ENCODE results near the gene RRP36.
A peak's percentile ranks its signal among the peaks of the same experiment; 100 is the strongest.

RRP36 gene

DNA sequence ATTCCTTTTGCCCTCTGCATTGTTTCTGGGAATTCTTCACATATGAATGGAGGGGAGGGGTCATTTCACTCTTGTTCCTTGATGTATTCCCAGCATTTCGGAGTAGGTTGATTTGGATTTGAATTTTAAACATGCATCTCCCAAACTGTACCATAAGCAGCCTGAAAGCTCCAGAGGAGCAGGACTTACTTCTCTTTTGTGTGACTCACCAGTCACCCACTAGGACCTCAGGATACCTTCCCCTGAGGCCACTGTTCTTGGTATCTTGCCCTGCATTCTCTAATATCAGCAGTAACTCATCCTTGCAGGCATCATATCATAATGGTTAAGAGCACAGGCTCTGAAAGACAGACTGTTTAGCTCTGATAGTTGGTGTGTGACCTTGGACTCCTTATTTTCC lies 37.1 kb downstream of the RRP36 start:
- Histone ChIP-seq H3K36me3 (ENCODE audit: insufficient read depth, low read length) (peaks cover 19% of the 10 kb centered on the region; the same call in 1 of the 2 replicates), H3K9me3 (ENCODE audit: low read depth, low read length) (no peaks in the 10 kb centered on the region), H3K9ac (ENCODE audit: insufficient read length) (peak overlapping the region; percentile 98), H3K27ac (no peak overlapping the region), H3K4me3 (peak overlapping the region; percentile 100)
- no peak for DNase-seq (ENCODE audit: low read depth, low spot score)
- no peak for TF ChIP-seq FOXP2 (optimal IDR thresholded peaks at IDR 0.05; ENCODE audit: control extremely low read depth, extremely low read length, insufficient read depth)
- TF ChIP-seq EZH2 (IDR thresholded peaks at IDR 0.05) = no peak
- TF ChIP-seq POLR2AphosphoS5 (IDR thresholded peaks at IDR 0.05; ENCODE audit: borderline replicate concordance, low read depth, low read length) = no peak

- Histone ChIP-seq H3K9me3 (ENCODE audit: low read depth, low read length) (no peaks in the 10 kb centered on the region), H3K27ac (peak within 1 kb of the TSS; percentile 90), H3K9ac (ENCODE audit: insufficient read length) (peak within 1 kb of the TSS; percentile 98), H3K4me3 (peak within 1 kb of the TSS; percentile 100), H3K36me3 (ENCODE audit: insufficient read depth, low read length) (peaks cover 19% of the 10 kb centered on the region; the same call in 1 of the 2 replicates)
- DNase-seq (ENCODE audit: low read depth, low spot score) = peak; percentile 96
- TF ChIP-seq POLR2AphosphoS5 (IDR thresholded peaks at IDR 0.05; ENCODE audit: borderline replicate concordance, low read depth, low read length) (peak; percentile 95), EZH2 (IDR thresholded peaks at IDR 0.05) (no peak), FOXP2 (optimal IDR thresholded peaks at IDR 0.05; ENCODE audit: control extremely low read depth, extremely low read length, insufficient read depth) (peak; percentile 95)
Observed at GRCh38 chr6:43059168-43060033, 38.0 kb downstream of the RRP36 start, which contains the start of the genes KLC4 and MRPL2. KLC4 (plus strand) TSS chr6:43059631; CDS start chr6:43061336, 1,705 bp downstream. MRPL2 (minus strand) TSS chr6:43059434; CDS start chr6:43059381, 53 bp downstream.

DNA sequence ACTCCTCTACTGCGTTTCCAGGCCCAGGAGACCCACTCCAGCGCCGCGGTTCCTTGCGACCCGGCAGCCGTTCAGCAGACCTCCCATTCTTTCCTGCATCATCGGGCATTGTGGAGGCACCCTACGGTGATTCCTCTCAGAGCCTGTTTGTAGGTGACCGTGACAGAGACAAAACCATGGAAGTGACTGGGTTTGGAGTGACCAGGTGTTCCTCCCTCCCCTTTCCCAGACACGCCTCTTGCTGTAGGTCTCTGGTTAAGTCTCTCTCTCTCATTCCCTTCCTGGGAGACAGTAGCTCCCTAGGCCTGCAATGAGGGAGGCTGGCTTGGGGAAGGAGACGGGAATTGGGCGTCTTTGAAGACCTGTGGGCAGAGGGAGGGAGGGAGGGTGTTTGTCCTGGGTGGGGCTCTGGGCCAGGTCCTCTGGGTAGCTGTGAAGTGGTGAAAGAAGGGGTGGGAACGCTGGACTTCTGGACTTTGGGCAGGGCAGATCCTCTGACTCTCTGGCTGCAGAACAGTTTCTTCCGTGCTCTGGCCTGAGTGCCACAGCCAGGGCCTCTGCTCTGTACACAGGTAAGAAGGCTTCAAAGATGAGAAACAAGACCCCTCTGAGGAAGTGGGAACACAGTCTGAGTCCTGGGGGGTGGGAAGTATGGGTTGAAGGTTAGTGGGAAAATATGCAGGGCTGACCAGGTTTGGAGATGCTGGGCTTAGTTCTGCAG lies 38.8 kb downstream of the RRP36 start:
- H3K27ac ChIP-seq = no peak overlapping the region; the same call in 1 of the 2 replicates

GRCh38 chr6:43060755-43061633 lies 39.6 kb downstream of the RRP36 start:
- Histone ChIP-seq H3K27ac (no peak overlapping the region), H3K4me3 (no peak overlapping the region; the same call in 1 of the 2 replicates), H3K36me3 (ENCODE audit: insufficient read depth, low read length) (peaks cover 11% of the 10 kb centered on the region; the same call in 1 of the 2 replicates), H3K9ac (ENCODE audit: insufficient read length) (no peak overlapping the region), H3K9me3 (ENCODE audit: low read depth, low read length) (no peaks in the 10 kb centered on the region)
- TF ChIP-seq FOXP2 (optimal IDR thresholded peaks at IDR 0.05; ENCODE audit: control extremely low read depth, extremely low read length, insufficient read depth) = no peak
- no peak for TF ChIP-seq EZH2 (IDR thresholded peaks at IDR 0.05)
- TF ChIP-seq POLR2AphosphoS5 (IDR thresholded peaks at IDR 0.05; ENCODE audit: borderline replicate concordance, low read depth, low read length) = no peak
- no peak for DNase-seq (ENCODE audit: low read depth, low spot score)

More for the DNA sequence above, 38.8 kb downstream of the RRP36 start:
- H3K36me3 ChIP-seq (ENCODE audit: insufficient read depth, low read length) = peaks cover 19% of the 10 kb centered on the region; the same call in 1 of the 2 replicates
- TF ChIP-seq FOXP2 (optimal IDR thresholded peaks at IDR 0.05; ENCODE audit: control extremely low read depth, extremely low read length, insufficient read depth) (no peak), EZH2 (IDR thresholded peaks at IDR 0.05) (no peak)
- peak overlapping the region; percentile 91 for H3K9ac ChIP-seq (ENCODE audit: insufficient read length)
- H3K9me3 ChIP-seq (ENCODE audit: low read depth, low read length) = no peaks in the 10 kb centered on the region
- peak overlapping the region; percentile 100 for H3K4me3 ChIP-seq
- no peak for DNase-seq (ENCODE audit: low read depth, low spot score)

GRCh38 chr6:43061861-43062260 lies 40.4 kb downstream of the RRP36 start:
- H3K9me3 ChIP-seq (ENCODE audit: low read depth, low read length) = no peaks in the 10 kb centered on the region
- H3K4me3 ChIP-seq = no peak overlapping the region
- DNase-seq (ENCODE audit: low read depth, low spot score) = no peak
- peaks cover 8% of the 10 kb centered on the region; the same call in 1 of the 2 replicates for H3K36me3 ChIP-seq (ENCODE audit: insufficient read depth, low read length)
- no peak overlapping the region for H3K27ac ChIP-seq
- no peak for TF ChIP-seq FOXP2 (optimal IDR thresholded peaks at IDR 0.05; ENCODE audit: control extremely low read depth, extremely low read length, insufficient read depth)
- TF ChIP-seq POLR2AphosphoS5 (IDR thresholded peaks at IDR 0.05; ENCODE audit: borderline replicate concordance, low read depth, low read length) = no peak
- no peak for TF ChIP-seq EZH2 (IDR thresholded peaks at IDR 0.05)
- H3K9ac ChIP-seq (ENCODE audit: insufficient read length) = no peak overlapping the region

GRCh38 chr6:43062818-43063217 lies 41.4 kb downstream of the RRP36 start:
- TF ChIP-seq POLR2AphosphoS5 (IDR thresholded peaks at IDR 0.05; ENCODE audit: borderline replicate concordance, low read depth, low read length) = no peak
- TF ChIP-seq EZH2 (IDR thresholded peaks at IDR 0.05) = no peak
- no peak for TF ChIP-seq FOXP2 (optimal IDR thresholded peaks at IDR 0.05; ENCODE audit: control extremely low read depth, extremely low read length, insufficient read depth)
- Histone ChIP-seq H3K36me3 (ENCODE audit: insufficient read depth, low read length) (peaks cover 2% of the 10 kb centered on the region; the same call in 1 of the 2 replicates), H3K4me3 (no peak overlapping the region), H3K27ac (no peak overlapping the region), H3K9me3 (ENCODE audit: low read depth, low read length) (no peaks in the 10 kb centered on the region), H3K9ac (ENCODE audit: insufficient read length) (no peak overlapping the region)
- no peak for DNase-seq (ENCODE audit: low read depth, low spot score)

GRCh38 chr6:43070028-43070632 lies 48.7 kb downstream of the RRP36 start:
- H3K9me3 ChIP-seq (ENCODE audit: low read depth, low read length) = no peaks in the 10 kb centered on the region
- DNase-seq (ENCODE audit: low read depth, low spot score) = no peak
- H3K4me3 ChIP-seq = no peak overlapping the region
- no peak overlapping the region for H3K27ac ChIP-seq
- no peak overlapping the region for H3K9ac ChIP-seq (ENCODE audit: insufficient read length)
- TF ChIP-seq EZH2 (IDR thresholded peaks at IDR 0.05) (no peak), FOXP2 (optimal IDR thresholded peaks at IDR 0.05; ENCODE audit: control extremely low read depth, extremely low read length, insufficient read depth) (no peak), POLR2AphosphoS5 (IDR thresholded peaks at IDR 0.05; ENCODE audit: borderline replicate concordance, low read depth, low read length) (no peak)
- H3K36me3 ChIP-seq (ENCODE audit: insufficient read depth, low read length) = no peaks in the 10 kb centered on the region

All from SK-N-MC (cell line).